GM21367 (cell line): ENCODE results near the gene CA6.
"Not testable (repeated sequence)": the region's sequence is repeated elsewhere in the genome, so short reads cannot be mapped to it uniquely, and the experiment has no call there.

Experiments
- ATAC-seq: cut with Tn5 transposase; IDR thresholded peaks from one replicate; pipeline ENCODE4 v1.9.1; 2021; ENCODE audit not compliant: unreplicated experiment

The CA6 gene

DNA sequence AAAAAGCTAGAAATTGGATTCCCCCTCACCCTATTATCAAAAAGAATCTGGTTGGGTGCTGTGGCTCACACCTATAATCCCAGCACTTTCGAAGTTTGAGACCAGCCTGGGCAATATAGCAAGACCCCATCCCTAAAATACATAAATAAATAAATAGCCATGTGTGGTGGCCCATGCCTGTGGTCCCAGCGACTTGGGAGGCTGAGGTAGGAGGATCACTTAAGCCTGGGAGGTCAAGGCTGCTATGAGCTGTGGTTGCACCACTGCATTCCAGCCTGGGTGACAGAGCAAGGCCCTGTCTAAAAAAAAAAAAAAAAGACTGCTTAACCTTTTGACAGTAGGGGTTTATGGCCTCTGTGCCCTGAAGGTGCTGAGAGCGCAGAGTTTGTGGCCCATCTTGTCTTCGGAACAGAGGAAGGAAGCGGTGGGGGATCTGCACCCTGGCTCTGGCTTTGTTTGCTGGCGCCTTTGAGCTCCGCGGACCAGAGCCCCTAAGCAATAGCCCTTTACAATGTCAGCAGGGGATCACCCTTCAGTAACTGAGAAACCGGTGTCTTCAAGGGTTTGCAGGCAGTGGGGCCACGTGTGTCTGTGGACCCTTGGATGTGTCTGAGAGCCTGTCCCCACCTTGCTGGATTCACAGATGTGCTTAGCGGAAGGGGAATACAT lies 58.5 kb downstream of the CA6 start:
- no peak for ATAC-seq

DNA sequence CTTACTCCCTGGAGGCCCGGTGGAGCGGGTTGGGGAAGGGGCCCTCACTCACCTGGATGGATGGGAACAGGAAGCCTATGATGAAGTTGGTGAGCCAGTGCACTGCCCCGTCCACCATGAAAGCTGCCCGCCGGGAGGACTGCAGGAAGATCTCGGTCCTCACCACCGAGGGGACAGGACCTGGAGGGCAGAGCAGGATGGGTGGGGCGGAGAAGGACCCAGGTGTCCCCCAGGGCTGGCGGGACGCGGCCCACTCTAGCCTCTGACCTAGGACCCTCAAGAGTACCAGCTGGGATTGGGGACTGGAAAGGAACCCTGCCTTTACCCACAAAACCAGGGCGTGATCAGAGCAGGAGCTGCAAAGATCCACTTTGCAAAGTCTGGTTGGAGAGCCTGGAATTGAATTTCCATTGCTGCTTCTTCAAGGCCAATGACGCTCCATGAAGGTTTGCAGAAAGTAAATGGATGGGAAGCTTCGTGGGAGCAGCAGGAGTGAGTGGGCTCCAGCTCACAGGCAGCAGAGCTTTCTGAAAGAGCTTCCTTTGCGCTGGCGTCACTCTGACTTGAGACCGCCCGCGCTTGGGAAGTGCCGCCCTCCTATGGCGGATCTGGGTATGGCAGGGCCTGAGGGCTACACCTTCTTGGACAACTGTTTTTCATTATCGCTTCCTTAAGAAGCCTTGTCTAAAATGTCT lies 59.2 kb downstream of the CA6 start:
- no peak for ATAC-seq

DNA sequence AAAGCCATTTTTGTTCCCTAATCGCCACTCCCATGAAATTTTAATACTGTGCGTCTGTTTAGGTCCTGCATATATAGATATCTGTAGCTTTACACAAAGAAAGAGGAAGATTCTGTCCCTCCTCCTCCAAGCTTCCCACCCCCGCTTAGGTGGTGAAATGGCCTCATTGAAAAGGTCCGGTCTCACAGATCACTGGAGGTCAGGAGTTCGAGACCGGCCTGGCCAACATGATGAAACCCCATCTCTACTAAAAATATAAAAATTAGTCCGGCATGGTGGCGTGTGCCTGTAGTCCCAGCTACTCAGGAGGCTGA lies 59.7 kb downstream of the CA6 start:
- ATAC-seq = no peak

DNA sequence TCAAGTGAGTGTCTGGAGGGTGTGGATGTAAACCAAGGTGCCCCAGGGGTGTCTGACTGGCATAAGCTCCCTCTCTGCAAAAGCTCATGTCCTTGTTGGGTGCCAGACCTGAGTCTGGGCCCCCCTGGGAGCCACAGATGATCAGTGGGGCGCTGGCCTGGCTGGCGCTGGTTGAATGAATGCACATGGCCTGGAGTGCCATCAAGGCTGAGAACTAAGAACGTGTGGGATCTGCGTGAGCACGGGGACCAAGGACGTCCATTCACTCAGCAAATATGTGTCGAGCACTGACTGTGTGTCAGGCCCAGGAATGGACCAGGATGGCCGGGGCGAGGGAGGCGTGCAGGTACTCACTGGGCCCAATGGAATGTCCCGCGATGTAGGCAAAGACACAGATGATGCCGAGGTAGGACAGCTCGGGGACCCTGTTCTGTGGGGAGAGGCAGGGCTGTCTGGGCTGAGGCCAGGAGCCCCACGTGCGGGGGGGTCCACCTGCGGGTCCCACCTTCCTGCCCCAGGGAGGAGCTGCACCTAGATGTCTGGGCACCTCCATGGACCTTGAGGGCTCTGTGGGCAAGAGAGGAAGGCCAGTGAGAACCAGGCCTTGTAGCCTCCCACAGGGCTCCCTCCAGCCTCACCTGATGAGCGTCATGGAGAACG lies 61.4 kb downstream of the CA6 start:
- no peak for ATAC-seq

DNA sequence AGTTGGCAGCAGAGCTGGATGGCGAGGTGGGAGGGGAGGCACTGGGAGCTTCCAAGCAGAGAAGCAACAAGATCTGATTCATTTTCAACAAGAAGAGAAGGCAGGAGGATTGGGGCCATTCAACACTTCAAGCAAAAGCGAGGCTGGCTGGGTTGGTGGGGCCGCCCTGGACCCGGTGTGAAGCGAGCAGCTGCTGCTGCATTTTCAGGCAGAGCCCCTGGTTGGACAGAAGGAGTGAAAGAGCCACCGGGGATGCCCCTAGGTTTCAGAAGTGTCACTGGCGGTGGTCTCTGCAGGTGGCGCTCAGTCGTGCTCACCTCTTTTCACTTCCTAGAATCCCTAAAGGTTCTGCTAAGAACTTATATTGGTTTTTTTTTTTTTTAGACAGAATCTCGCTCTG lies 62.6 kb downstream of the CA6 start:
- no peak for ATAC-seq

DNA sequence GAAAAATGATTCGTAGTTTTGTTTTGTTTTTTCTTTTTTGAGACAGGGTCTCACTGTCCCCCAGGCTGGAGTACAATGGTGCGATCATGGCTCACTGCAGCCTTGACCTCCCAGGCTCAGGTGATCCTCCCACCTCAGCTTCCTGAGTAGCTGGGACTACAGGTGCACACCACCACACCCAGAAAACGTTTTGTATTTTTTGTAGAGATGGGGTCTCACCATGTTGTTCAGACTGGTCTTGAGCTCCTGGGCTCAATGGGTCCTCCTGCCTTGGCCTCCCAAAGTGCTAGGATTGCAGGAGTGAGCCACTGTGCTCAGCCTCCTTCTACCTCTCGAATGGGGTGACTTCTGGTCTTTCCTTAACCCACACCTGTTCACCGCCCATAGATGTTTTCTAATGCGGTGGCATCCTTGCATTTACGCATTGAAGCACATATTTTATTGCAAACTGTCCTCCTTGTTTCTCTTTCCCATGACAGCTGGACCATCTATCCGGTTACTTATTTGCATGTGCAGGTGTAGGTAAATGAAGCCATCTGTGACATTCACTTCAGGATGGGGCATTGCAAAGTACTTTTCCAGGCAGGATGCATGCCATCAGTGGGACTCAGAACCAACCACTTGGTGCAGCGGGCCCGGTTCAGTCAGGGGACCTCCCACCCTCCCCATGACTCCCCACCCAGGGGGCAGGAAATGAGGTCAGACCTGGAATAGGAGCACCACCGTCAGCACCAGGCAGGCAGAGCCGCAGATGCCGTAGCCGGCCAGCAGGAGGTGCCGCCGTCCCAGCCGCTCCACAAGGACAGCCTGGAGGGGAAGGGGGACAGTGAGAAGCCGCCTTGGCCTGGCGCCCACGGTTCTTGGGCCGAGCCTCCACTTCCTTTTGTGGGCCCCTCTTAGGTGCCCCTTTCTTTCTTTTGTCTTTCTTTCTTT lies 64.0 kb downstream of the CA6 start:
- no peak for ATAC-seq

DNA sequence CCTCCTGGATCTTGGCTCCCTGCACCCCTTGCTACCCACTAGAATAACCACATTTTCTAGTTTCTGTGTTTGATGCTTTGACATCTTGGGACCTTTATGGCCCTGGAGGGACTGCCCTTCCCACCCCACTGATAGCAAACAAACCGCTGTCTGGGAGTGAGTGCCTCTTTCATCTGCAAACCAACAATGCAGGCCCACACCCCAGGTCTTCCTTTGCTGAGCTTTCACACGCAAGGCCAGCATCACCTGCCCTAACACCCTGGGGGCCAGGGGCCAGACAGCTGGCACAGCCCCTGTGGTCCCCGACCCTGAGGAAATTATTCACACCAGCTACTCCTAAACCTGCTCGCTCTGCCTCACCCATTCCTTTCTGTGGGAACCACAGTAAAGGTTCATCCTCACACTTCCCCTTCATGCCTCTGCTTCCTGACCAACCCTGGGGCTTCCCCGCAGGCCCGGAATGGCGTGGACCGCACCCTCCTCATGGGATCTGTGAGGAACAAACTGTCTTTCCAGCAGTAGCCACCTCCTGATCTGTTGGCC lies 65.2 kb downstream of the CA6 start:
- ATAC-seq = no peak

DNA sequence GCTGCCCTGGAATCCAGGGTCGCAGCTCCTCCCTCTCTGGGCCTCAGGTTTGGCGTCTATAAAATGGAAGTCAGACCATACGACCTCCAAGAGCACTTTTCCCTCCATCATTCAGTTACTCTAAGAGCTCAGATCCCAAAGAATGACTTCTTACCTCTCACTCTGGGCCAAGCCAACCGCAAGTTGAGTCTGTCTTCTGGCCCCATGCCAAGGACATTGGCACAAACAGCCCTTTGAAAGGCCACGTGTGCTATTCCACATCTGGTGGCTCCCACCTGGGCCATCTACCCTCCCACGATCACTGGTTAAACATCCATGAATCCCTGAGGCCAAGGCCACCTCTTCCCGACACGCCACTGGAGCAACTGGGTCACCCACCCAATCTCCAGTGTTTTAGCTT lies 68.2 kb downstream of the CA6 start:
- no peak for ATAC-seq

DNA sequence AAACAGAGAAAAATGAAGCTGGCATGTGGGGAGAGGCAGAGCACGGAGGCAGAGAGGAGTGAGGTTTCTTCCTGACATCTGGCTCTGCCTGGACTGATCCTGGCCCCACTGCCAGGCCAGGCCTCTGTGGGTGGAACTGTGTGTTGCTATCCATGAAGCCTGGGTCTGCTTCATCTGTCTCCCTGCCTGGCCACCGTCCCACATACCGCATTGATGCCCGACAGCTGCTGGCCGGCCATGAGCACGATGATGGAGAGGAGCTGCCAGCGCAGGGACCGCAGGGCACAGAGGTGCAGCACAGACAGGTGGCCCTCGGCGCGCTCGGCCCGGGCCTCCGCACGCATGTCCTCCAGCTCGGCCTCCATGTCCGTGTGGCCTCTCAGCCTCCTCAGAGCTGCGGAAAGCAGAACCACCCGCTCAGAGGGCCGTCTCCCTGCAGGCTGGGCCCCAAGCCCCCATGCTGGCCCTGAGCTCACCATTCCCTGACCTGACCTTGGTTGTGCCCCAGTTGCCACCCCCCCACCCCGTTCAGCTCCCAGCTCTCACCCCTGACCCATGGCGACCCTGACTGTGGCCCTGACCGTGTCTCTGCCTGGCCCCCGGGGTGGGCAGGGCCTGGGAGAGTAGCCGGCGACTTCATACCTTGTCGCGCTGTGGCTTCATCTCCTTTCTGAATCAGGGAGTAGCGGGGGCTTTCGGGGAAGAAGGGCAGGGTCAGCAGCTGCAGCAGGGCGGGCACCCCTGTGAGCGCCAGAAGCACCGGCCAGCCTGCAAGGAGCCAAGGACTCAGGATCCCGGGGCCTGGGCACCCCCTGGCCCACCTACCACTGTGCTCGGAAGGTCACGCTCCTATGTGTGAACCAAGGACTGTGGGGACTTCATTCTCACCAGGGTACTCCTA lies 69.1 kb downstream of the CA6 start:
- no peak for ATAC-seq

DNA sequence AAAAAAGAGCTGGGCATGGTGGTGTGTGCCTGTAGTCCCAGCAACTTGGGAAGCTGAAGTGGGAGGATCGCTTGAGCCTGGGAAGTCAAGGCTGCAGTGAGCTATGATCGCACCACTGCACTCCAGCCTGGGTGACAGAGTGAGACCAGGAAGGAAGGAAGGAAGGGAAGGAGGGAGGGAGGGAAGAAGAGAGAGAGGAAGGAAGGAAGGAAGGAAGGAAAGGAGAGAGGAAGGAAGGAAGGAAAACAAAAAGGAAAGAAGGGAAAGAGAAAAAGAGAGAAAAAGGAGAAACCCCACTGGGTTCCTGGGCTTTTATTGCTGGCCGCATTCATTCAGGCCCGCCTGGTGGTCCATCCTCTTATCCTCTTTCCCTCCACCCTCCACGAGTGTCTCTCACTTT lies 70.8 kb downstream of the CA6 start:
- no peak for ATAC-seq

DNA sequence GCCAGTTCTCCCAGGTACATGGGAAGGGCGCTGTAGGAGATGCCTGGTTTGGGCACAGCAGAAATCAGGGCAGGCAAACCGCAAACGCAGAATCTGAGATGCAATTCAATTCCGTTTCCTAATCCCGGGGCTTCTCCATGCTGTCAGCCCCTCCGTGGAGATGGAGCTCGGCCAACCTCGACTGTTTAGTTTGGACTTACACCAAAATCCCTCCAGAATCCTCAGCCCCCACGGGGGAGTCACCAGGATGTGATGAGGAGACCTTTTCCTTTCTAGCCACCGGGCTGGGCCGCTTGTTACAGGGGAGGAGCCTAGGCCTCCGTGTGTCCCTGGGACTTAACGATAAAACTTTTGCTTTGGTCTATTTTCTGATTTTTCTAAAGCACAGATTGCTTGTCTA lies 72.7 kb downstream of the CA6 start:
- ATAC-seq = no peak

DNA sequence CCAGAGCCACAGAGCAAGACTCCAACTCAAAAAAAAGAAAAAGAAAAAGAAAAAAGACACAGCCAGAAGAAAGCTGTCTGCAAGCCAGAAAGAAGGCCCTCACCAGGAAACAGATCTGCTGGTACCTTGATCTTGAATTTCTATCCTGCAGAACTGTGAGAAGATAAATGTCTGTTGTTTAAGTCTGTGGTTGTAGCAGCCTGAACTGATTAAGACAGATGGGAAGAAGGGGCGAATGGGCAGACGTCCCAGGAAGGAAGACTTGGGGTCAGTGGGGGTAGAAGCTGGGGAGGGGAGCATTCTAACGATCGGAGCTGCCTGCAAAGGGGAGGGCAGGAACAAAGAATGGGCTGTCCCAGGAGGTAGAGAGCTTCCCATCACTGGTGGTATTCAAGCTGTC lies 74.2 kb downstream of the CA6 start:
- ATAC-seq = no peak

DNA sequence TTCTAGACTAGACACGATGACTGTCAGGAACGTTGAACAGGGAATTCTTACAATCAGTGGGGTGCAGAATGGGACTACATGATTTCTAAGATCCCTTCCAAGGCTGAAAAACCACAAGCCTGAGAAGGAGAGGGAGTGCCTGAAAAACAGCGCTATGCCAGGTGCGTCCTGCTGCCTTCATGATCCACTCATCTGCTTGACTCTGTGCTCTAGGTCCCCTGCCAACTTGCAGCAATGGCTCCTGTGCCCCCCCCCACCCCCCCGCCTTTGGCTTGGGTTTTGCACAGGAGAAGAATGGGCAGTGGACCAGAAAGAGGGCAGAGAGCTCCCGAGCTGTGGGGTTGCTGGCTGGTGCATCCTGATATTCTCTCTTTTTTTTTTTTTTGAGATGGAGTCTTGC lies 74.6 kb downstream of the CA6 start:
- no peak for ATAC-seq

DNA sequence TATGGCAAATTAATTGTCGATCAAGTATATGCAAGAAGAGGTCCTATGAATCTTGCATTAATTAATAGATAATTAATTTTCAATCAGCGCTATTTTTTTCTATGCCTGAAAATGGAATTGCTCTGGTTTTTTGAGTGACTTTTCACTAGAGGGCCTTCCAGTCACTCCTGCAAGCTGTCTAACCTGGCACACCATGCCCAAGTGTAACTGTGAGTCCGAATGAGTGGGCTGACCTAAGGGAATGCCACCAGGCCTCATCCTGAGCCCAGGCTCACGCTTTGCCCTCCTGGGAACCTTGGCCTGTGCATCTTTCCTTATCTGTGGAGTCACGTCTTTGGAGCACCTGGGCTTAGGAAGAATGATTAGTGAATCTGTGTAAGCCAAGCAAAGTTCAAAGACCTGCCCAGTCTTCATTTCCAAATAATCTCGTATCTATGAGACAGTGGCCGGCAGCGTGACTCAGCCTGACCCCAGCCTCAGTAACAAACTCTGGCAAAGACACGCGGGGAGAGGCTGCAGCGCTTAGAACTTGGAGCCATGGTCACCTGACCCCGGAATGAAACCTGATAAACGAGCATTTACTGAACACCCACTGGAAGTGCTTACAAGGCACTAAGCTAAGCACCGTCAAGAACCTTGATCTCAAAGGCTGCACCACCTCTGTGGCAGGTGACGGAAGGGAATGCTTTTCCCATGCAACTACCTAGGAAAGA lies 76.5 kb downstream of the CA6 start:
- not testable (repeated sequence) for ATAC-seq

DNA sequence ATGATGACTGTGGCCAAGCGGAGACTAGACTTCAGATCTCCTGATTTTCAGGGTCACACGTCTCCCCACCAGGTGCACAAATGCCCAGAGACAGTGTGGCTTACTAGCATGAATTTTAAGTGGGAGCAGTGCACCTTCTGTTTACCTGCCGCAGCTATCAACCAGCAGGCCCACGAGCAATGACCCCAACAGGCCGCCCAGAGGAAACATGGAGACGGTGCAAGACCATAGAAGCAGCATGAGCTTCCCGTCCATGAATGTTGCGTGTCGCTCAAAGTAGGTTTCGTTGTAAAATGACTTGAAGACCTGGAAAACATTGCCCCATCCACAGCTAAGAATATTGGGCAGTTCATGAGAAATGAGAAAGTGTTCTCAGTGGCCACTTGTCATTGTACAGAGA lies 77.1 kb downstream of the CA6 start:
- ATAC-seq = no peak
